PC-9 (cell line): ENCODE data around the gene IL6R. TPM values are rescaled to one million over a fixed set of nuclear protein-coding genes. Genes with fewer than 3 reads are reported as not detected.

ENCODE experiments used
- BruUV-seq: library from RNA; stranded (reverse); fragments of 400-500 nt; replicated peaks from 2 replicates; lab custom pipeline; 2021; lab: Mats Ljungman, UMichigan
- CTCF ChIA-PET: fragments of 300-600 bp; sonication (Branson Sonifier 250); formaldehyde crosslinking; loops from one replicate; lab custom pipeline; 2022; ENCODE audit warnings: antibody characterized with exemption; lab: Charles Lee
- POLR2A ChIA-PET: fragments of 300-600 bp; sonication (Branson Sonifier 250); formaldehyde crosslinking; loops from one replicate; lab custom pipeline; 2022; ENCODE audit warnings: antibody characterized with exemption; ENCODE audit not compliant: unreplicated experiment; lab: Charles Lee
- DNase-seq, 2 experiments: peaks; one replicate each; pipeline versions ENCODE4 v3.0.0 to v3.0.0-alpha.2; 2015 to 2022; ENCODE audit warnings: mixed read lengths in 1 of 2
- H2AFZ ChIP-seq: fragments of 200-600 bp; sonication (generic); 2 replicates; pipeline ENCODE4 v1.8.1; 2017; ENCODE audit warnings: antibody characterized with exemption
- H3F3A ChIP-seq: fragments of 200-600 bp; sonication (generic); 2 replicates; pipeline ENCODE4 v1.8.1; 2017; ENCODE audit warnings: antibody characterized with exemption, mild to moderate bottlenecking, low read depth; ENCODE audit not compliant: insufficient read depth
- H3K27ac ChIP-seq: fragments of 200-600 bp; sonication (generic); 2 replicates; pipeline ENCODE4 v1.6.1; 2016; ENCODE audit warnings: mixed run types
- H3K27me3 ChIP-seq: fragments of 200-600 bp; sonication (generic); 2 replicates; pipeline ENCODE4 v1.6.1; 2016; ENCODE audit warnings: low read depth, mixed run types; ENCODE audit not compliant: insufficient read depth
- H3K36me3 ChIP-seq: fragments of 200-600 bp; sonication (generic); 2 replicates; pipeline ENCODE4 v1.6.1; 2016; ENCODE audit warnings: low read depth, mixed run types
- H3K4me1 ChIP-seq: fragments of 200-600 bp; sonication (generic); replicated peaks from 2 replicates; pipeline ENCODE4 v1.6.1; 2016; ENCODE audit warnings: mixed run types; ENCODE audit not compliant: insufficient read depth
- H3K4me2 ChIP-seq: fragments of 200-600 bp; sonication (generic); 2 replicates; pipeline ENCODE4 v1.6.1; 2017; ENCODE audit warnings: mixed run types
- H3K4me3 ChIP-seq: fragments of 200-600 bp; sonication (generic); 2 replicates; pipeline ENCODE4 v1.6.1; 2016; ENCODE audit warnings: mixed run types
- H3K79me2 ChIP-seq: fragments of 200-600 bp; sonication (generic); 2 replicates; pipeline ENCODE4 v1.6.1; 2017; ENCODE audit warnings: low read depth, mixed run types
- H3K9me2 ChIP-seq: fragments of 200-600 bp; sonication (generic); 2 replicates; pipeline ENCODE4 v1.8.1; 2017; ENCODE audit warnings: mild to moderate bottlenecking; ENCODE audit not compliant: insufficient read depth
- H3K9me3 ChIP-seq: fragments of 200-600 bp; sonication (generic); 2 replicates; pipeline ENCODE4 v1.8.1; 2016; ENCODE audit warnings: low read depth; ENCODE audit not compliant: insufficient read depth
- H4K20me1 ChIP-seq: fragments of 200-600 bp; sonication (generic); 2 replicates; pipeline ENCODE4 v1.8.1; 2017; ENCODE audit not compliant: insufficient read depth
- EZH2 ChIP-seq: fragments of 200-600 bp; sonication (generic); IDR thresholded peaks from 2 replicates; pipeline ENCODE4 v1.8.0; 2017; ENCODE audit warnings: antibody characterized with exemption, low read depth
- intact Hi-C: fragments of 100-400 bp; cut with micrococcal nuclease; formaldehyde crosslinking; loops from one replicate; pipeline ENCODE4 v1.10.0; 2022; ENCODE audit not compliant: unreplicated experiment
- total RNA-seq: library from RNA; stranded (reverse); gene quantifications from 2 replicates; pipeline ENCODE4 v1.2.3, GENCODE V29; 2021
- TF ChIP-seq, protein P1 (sequence below): fragments of 200-600 bp; sonication (generic); conservative IDR thresholded peaks from 2 replicates; pipeline ENCODE4 v1.6.1; 2017; ENCODE audit warnings: mixed run types, antibody characterized with exemption, mild to moderate bottlenecking, moderate library complexity

IL6R gene
- total RNA-seq, 1 experiment from 2014 or later = 3.2 TPM

DNA sequence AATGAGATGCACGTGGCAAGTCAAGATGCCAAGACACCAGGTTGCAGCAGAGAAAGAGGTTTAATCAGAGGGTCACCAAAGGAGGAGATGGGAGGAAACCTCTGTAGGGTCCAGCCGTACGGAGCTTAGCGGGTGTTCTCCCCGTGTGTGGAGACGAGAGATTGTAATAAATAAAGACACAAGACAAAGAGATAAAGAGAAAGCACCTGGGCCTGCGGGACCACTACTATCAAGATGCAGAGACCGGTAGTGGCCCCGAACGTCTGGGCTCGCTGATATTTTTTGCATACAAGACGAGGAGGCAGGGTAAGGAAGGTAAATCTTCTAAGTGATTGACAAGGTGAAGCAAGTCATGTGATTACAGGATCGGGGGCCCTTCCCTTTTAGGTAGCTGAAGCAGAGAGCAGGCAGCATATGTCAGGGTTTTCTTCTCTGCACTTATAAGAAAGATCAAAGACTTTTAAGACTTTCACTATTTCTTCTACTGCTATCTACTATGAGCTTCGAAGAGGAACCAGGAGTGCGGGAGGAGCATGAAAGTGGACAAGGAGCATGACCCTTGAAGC is 55.6 kb downstream of the IL6R start:
- Histone ChIP-seq H3K4me3 (no peak overlapping the region), H3K27ac (no peak overlapping the region), H3K4me2 (no peak overlapping the region), H3F3A (no peaks in the 10 kb centered on the region), H3K4me1 (peaks cover 14% of the 10 kb centered on the region), H2AFZ (no peak overlapping the region), H3K36me3 (no peaks in the 10 kb centered on the region), H3K9me2 (no peaks in the 10 kb centered on the region), H3K9me3 (no peaks in the 10 kb centered on the region), H3K27me3 (no peaks in the 10 kb centered on the region), H3K79me2 (no peaks in the 10 kb centered on the region), H4K20me1 (no peaks in the 10 kb centered on the region)
- TF ChIP-seq, protein P1, sequence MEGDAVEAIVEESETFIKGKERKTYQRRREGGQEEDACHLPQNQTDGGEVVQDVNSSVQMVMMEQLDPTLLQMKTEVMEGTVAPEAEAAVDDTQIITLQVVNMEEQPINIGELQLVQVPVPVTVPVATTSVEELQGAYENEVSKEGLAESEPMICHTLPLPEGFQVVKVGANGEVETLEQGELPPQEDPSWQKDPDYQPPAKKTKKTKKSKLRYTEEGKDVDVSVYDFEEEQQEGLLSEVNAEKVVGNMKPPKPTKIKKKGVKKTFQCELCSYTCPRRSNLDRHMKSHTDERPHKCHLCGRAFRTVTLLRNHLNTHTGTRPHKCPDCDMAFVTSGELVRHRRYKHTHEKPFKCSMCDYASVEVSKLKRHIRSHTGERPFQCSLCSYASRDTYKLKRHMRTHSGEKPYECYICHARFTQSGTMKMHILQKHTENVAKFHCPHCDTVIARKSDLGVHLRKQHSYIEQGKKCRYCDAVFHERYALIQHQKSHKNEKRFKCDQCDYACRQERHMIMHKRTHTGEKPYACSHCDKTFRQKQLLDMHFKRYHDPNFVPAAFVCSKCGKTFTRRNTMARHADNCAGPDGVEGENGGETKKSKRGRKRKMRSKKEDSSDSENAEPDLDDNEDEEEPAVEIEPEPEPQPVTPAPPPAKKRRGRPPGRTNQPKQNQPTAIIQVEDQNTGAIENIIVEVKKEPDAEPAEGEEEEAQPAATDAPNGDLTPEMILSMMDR = no peak
- TF ChIP-seq EZH2 = no peak
- intact Hi-C loops = no loop called here
- no TSS peak for BruUV-seq
- no peak for DNase-seq
- ChIA-PET CTCF (no interaction called here), POLR2A (interaction anchor here (0.6 kb wide), 1 partner anchor 251 kb away, joined by 6 read pairs; no protein-coding TSS in a partner anchor)

DNA sequence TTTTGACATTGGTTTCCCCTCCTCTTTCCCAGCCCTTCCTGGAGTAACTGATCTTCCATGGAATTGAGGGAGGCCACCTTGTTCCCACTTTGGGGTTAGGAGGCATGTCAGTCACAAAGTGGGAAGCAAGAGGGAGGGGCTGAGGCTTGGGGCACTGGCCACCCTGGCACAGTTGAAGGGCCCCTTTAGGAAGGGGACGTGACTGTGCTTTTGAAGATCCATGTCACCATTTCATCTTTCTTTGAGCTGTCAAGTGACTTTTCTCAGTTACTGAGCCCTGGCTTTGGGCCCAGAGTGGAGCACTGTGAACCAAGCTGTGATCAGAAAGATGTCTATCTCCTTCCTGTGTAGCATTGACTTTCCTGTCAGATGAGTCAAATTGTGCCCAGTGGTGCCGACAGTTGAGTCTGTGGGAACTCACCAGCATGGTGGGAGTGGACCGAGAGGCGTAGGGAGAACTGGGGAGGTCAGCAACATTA is 58.4 kb downstream of the IL6R start:
- Histone ChIP-seq H3K27ac (peak overlapping the region; percentile 52), H2AFZ (peak overlapping the region; percentile 70)
- POLR2A ChIA-PET = interaction anchor here (0.6 kb wide), 2 partner anchors 22 to 615 kb away, joined by 4 to 6 read pairs; partner anchors contain the start of gene EFNA3

DNA sequence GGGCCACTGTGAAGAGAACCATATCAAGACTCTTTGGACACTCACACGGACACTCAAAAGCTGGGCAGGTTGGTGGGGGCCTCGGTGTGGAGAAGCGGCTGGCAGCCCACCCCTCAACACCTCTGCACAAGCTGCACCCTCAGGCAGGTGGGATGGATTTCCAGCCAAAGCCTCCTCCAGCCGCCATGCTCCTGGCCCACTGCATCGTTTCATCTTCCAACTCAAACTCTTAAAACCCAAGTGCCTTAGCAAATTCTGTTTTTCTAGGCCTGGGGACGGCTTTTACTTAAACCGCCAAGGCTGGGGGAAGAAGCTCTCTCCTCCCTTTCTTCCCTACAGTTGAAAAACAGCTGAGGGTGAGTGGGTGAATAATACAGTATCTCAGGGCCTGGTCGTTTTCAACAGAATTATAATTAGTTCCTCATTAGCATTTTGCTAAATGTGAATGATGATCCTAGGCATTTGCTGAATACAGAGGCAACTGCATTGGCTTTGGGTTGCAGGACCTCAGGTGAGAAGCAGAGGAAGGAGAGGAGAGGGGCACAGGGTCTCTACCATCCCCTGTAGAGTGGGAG is 60.6 kb downstream of the IL6R start:
- no peak for DNase-seq
- no peaks in the 10 kb centered on the region for H3K79me2 ChIP-seq
- no peak overlapping the region for H3K4me3 ChIP-seq
- intact Hi-C loops = no loop called here
- no peaks in the 10 kb centered on the region for H3F3A ChIP-seq
- CTCF ChIA-PET = no interaction called here
- H3K9me2 ChIP-seq = no peaks in the 10 kb centered on the region
- H3K9me3 ChIP-seq = no peaks in the 10 kb centered on the region
- no TSS peak for BruUV-seq
- H3K27ac ChIP-seq = no peak overlapping the region
- POLR2A ChIA-PET = no interaction called here
- no peak overlapping the region for H2AFZ ChIP-seq
- no peaks in the 10 kb centered on the region for H4K20me1 ChIP-seq
- TF ChIP-seq EZH2 = no peak
- TF ChIP-seq, protein P1 = no peak
- no peak overlapping the region for H3K4me2 ChIP-seq
- H3K27me3 ChIP-seq = no peaks in the 10 kb centered on the region
- no peaks in the 10 kb centered on the region for H3K36me3 ChIP-seq
- H3K4me1 ChIP-seq = peaks cover 14% of the 10 kb centered on the region

More for the DNA sequence above, 58.4 kb downstream of the IL6R start:
- no peak for TF ChIP-seq EZH2
- TF ChIP-seq, protein P1 = no peak
- Histone ChIP-seq H3K36me3 (no peaks in the 10 kb centered on the region), H3K79me2 (no peaks in the 10 kb centered on the region), H3K4me3 (no peak overlapping the region), H3K9me2 (no peaks in the 10 kb centered on the region), H3K4me1 (peaks cover 14% of the 10 kb centered on the region), H4K20me1 (no peaks in the 10 kb centered on the region), H3K4me2 (no peak overlapping the region), H3K9me3 (no peaks in the 10 kb centered on the region), H3F3A (no peaks in the 10 kb centered on the region), H3K27me3 (no peaks in the 10 kb centered on the region)
- intact Hi-C loops = no loop called here
- BruUV-seq = no TSS peak
- CTCF ChIA-PET = interaction anchor here (0.6 kb wide), 2 partner anchors 19 to 951 kb away, joined by 4 to 5 read pairs; no protein-coding TSS in a partner anchor
- no peak for DNase-seq
